Transverse colon (tissue), 4 donors: Measurements from ENCODE around the gene SLC6A8. TPM values are rescaled to one million over a fixed set of nuclear protein-coding genes. Genes with fewer than 3 reads are reported as not detected.
"Not testable (repeated sequence)": the region's sequence is repeated elsewhere in the genome, so short reads cannot be mapped to it uniquely, and the experiment has no call there.

Source experiments
- DNase-seq: peaks from one replicate; pipeline ENCODE4 v3.0.0-alpha.2; 2019
- H3K27ac ChIP-seq, 4 donors: fragments of 200-600 bp; sonication (generic); 2 replicates each; pipeline ENCODE4 v1.5.1; 2016 to 2018; ENCODE audit warnings: inconsistent platforms in 4 of 4
- H3K27me3 ChIP-seq: fragments of 200-600 bp; sonication (generic); 2 replicates; pipeline ENCODE4 v1.5.1; 2017; ENCODE audit warnings: inconsistent platforms
- H3K36me3 ChIP-seq, 4 donors: fragments of 200-600 bp; sonication (generic); 2 replicates each; pipeline ENCODE4 v1.5.1; 2017 to 2019; ENCODE audit warnings: inconsistent platforms in 4 of 4
- H3K4me1 ChIP-seq, 4 donors: fragments of 200-600 bp; sonication (generic); 2 replicates each; pipeline ENCODE4 v1.5.1; 2017 to 2020; ENCODE audit warnings: inconsistent platforms in 4 of 4
- H3K4me3 ChIP-seq, 4 donors: fragments of 200-600 bp; sonication (generic); 1 replicate in 1 of 4; 2 replicates in 3 of 4; pipeline versions ENCODE4 v1.5.1 to v1.6.1; 2017 to 2019; ENCODE audit warnings: inconsistent platforms in 4 of 4
- H3K9me3 ChIP-seq, 2 donors: fragments of 200-600 bp; sonication (generic); 2 replicates each; pipeline ENCODE4 v1.5.1; 2017 to 2019; ENCODE audit warnings: inconsistent platforms in 2 of 2
- CTCF ChIP-seq, 5 experiments: fragments of 200-600 bp in 3 of 5; fragments of 450-650 bp in 2 of 5; sonication (generic) in 3 of 5; IDR thresholded peaks; 1 replicate in 2 of 5; 2 replicates in 3 of 5; pipeline ENCODE4 v1.5.1; 2016 to 2017; ENCODE audit warnings: antibody characterized with exemption in 5 of 5, inconsistent platforms in 3 of 5, mild to moderate bottlenecking in 2 of 5, moderate library complexity in 1 of 5
- EP300 ChIP-seq: sonication (generic); formaldehyde crosslinking; IDR thresholded peaks from one replicate; pipeline ENCODE4 v1.6.1; 2017; ENCODE audit warnings: antibody characterized with exemption, low read depth
- POLR2A ChIP-seq: fragments of 450-650 bp; IDR thresholded peaks from one replicate; pipeline ENCODE4 v1.6.1; 2016; ENCODE audit warnings: antibody characterized with exemption, mild to moderate bottlenecking, moderate library complexity
- POLR2AphosphoS5 ChIP-seq, 3 donors: sonication (generic); formaldehyde crosslinking; IDR thresholded peaks; one replicate each; pipeline ENCODE4 v1.6.1; 2016; ENCODE audit warnings: antibody characterized with exemption in 3 of 3
- WGBS, 2 donors: methylation state at CpG; one replicate each; pipeline ENCODE4 v1.1.5; 2018; ENCODE audit warnings: low coverage in 1 of 2; 5-methylcytosine and 5-hydroxymethylcytosine counted together
- in situ Hi-C, 4 donors: fragments of 200-750 bp; cut with MboI; loops; one replicate each; pipeline versions ENCODE4 v1.15.0 to v1.15.1; 2017; ENCODE audit warnings: low sequenced_read_pairs in 3 of 4, low pct_ligation_motif_present in 1 of 4, low pct_unique_long_range_greater_than_20kb in 1 of 4
- intact Hi-C: fragments of 100-400 bp; cut with DNase I; formaldehyde crosslinking; loops from one replicate; pipeline ENCODE4 v1.15.1; 2023; ENCODE audit warnings: low total_unique reads
- total RNA-seq, 4 donors: library from RNA; depleted of rRNA; stranded (reverse); fragments of >200 nt; gene quantifications; one replicate each; pipeline ENCODE4 v1.1.0, GENCODE V29; 2016

Gene SLC6A8
- total RNA-seq, 4 donors from 2014 or later = 61.1 to 332 (median 197) TPM

GRCh38 chrX:153674219-153674851 is 13.4 kb upstream of the SLC6A8 start:
- Histone ChIP-seq H3K4me1 (no peaks in the 10 kb centered on the region), H3K27me3 (peaks cover 30% of the 10 kb centered on the region), H3K4me3 (no peak overlapping the region), H3K36me3 (no peaks in the 10 kb centered on the region), H3K9me3 (no peaks in the 10 kb centered on the region), H3K27ac (no peak overlapping the region)
- intact Hi-C loops = no loop called here
- no peak for DNase-seq
- WGBS, 2 donors = 83% methylated on average over 27 of the region's 27 CpGs; no CpG with 5 or more reads in 1 of the 2 donors
- in situ Hi-C loops = loop anchor here (25.0 kb wide), 2 partner anchors 112 to 712 kb away; no protein-coding TSS in a partner anchor
- TF ChIP-seq CTCF (IDR thresholded peaks at IDR 0.05) = no peak

GRCh38 chrX:153681175-153681574 is 6.6 kb upstream of the SLC6A8 start:
- Histone ChIP-seq H3K9me3 (no peaks in the 10 kb centered on the region), H3K27me3 (no peaks in the 10 kb centered on the region), H3K36me3 (no peaks in the 10 kb centered on the region), H3K4me3 (no peak overlapping the region), H3K27ac (no peak overlapping the region), H3K4me1 (no peaks in the 10 kb centered on the region)
- no peak for DNase-seq
- in situ Hi-C loops (no loop called here), intact Hi-C loops (no loop called here)
- WGBS, 2 donors = 70% methylated on average over 12 of the region's 12 CpGs; no CpG with 5 or more reads in 1 of the 2 donors
- TF ChIP-seq CTCF (IDR thresholded peaks at IDR 0.05) (no peak), EP300 (no peak), POLR2AphosphoS5 (IDR thresholded peaks at IDR 0.05) (no peak), POLR2A (no peak)

GRCh38 chrX:153683486-153683885 is 4.2 kb upstream of the SLC6A8 start:
- in situ Hi-C loops, H3K27ac ChIP-seq, H3K36me3 ChIP-seq, H3K4me1 ChIP-seq, DNase-seq, H3K27me3 ChIP-seq, H3K9me3 ChIP-seq, H3K4me3 ChIP-seq, intact Hi-C loops: not testable (repeated sequence)
- WGBS, 2 donors = 96% methylated on average over 8 of the region's 8 CpGs; no CpG with 5 or more reads in 1 of the 2 donors

GRCh38 chrX:153684467-153685155 is 3.1 kb upstream of the SLC6A8 start:
- TF ChIP-seq EP300 (no peak), POLR2AphosphoS5 (IDR thresholded peaks at IDR 0.05) (no peak), CTCF (IDR thresholded peaks at IDR 0.05) (no peak), POLR2A (no peak)
- intact Hi-C loops (no loop called here), in situ Hi-C loops (no loop called here)
- Histone ChIP-seq H3K4me1 (peaks cover 0 to 9% (median 8%) of the 10 kb centered on the region in 4 donors), H3K36me3 (no peaks in the 10 kb centered on the region), H3K9me3 (no peaks in the 10 kb centered on the region), H3K27ac (no peak overlapping the region), H3K27me3 (no peaks in the 10 kb centered on the region), H3K4me3 (no peak overlapping the region)
- no peak for DNase-seq
- WGBS, 2 donors = 59% methylated on average over 19 of the region's 21 CpGs; no CpG with 5 or more reads in 1 of the 2 donors
